K562 (cell line): Measurements from ENCODE around the gene CRYBG1. TPM values are rescaled to one million over a fixed set of nuclear protein-coding genes. Genes with fewer than 3 reads are reported as not detected.

ENCODE experiments used
- ATAC-seq: fragments of 200-7000 bp; cut with Tn5 transposase; 3 replicates; pipeline ENCODE4 v1.9.1; 2020; ENCODE audit warnings: moderate library complexity
- BruUV-seq: library from RNA; stranded (reverse); fragments of 400-500 nt; replicated peaks from 2 replicates; lab custom pipeline; 2021; lab: Mats Ljungman, UMichigan
- CTCF ChIA-PET: fragments of 300-600 bp; formaldehyde crosslinking; extraction: SDS; loops from one replicate; lab custom pipeline; 2021; ENCODE audit warnings: low intra/inter-chr PET ratio; lab: Yijun Ruan, JAX
- POLR2A ChIA-PET: fragments of 300-600, 350-650 bp; sonication (Branson Sonifier 250); formaldehyde crosslinking; extraction: SDS; loops from one replicate; lab custom pipeline; 2021; ENCODE audit warnings: antibody characterized with exemption, inconsistent platforms; lab: Yijun Ruan, JAX
- DNase-seq, 4 experiments: peaks; one replicate each; pipeline versions ENCODE4 v3.0.0 to v3.0.0-alpha.2; 2011 to 2018; ENCODE audit warnings: low spot score in 3 of 4, mixed read lengths in 3 of 4; ENCODE audit errors: extremely low read depth in 1 of 4
- FAIRE-seq: peaks from 2 replicates; lab custom pipeline; 2011; peaks lifted over from hg19 to GRCh38; lab: Jason Lieb, UNC
- H2AFZ ChIP-seq: 2 replicates; pipeline ENCODE4 v1.6.0; 2011; ENCODE audit warnings: low read depth, low read length, control low read depth, inconsistent platforms
- H3K27ac ChIP-seq: fragments of 200-600 bp; 3 replicates; pipeline ENCODE4 v1.8.0; 2011; ENCODE audit warnings: low read depth, mild to moderate bottlenecking, control low read depth, inconsistent platforms, low read length, moderate library complexity, mixed read lengths; ENCODE audit errors: extremely low read depth
- H3K27me3 ChIP-seq, 2 experiments: fragments of 300-600 bp in 1 of 2; 2 replicates in 1 of 2; 3 replicates in 1 of 2; pipeline versions ENCODE4 v1.6.0 to v1.8.0; 2011; ENCODE audit warnings: inconsistent platforms in 2 of 2, low read length in 2 of 2, mild to moderate bottlenecking in 1 of 2, mixed read lengths in 1 of 2, moderate library complexity in 1 of 2; ENCODE audit not compliant: control insufficient read depth in 2 of 2, insufficient read depth in 2 of 2
- H3K36me3 ChIP-seq: fragments of 300-600 bp; 3 replicates; pipeline ENCODE4 v1.8.0; 2011; ENCODE audit warnings: mild to moderate bottlenecking, low read length, inconsistent platforms; ENCODE audit not compliant: control insufficient read depth, insufficient read depth
- H3K4me1 ChIP-seq, 2 experiments: fragments of 200-600 bp in 1 of 2; replicated peaks in 1 of 2; 2 replicates in 1 of 2; 3 replicates in 1 of 2; pipeline versions ENCODE4 v1.5.1 to v1.8.0; 2011; ENCODE audit warnings: inconsistent platforms in 2 of 2, low read length in 2 of 2, mild to moderate bottlenecking in 1 of 2, mixed read lengths in 1 of 2, moderate library complexity in 1 of 2; ENCODE audit not compliant: control insufficient read depth in 2 of 2, insufficient read depth in 2 of 2
- H3K4me2 ChIP-seq: 2 replicates; pipeline ENCODE4 v1.6.1; 2011; ENCODE audit warnings: low read length, control low read depth, inconsistent platforms, mixed read lengths; ENCODE audit not compliant: insufficient read depth
- H3K4me3 ChIP-seq: fragments of 200-600 bp; sonication (generic), shearing (Covaris generic); 2 replicates; pipeline ENCODE4 v1.5.1; 2016; ENCODE audit warnings: control low read depth, inconsistent platforms
- H3K79me2 ChIP-seq: fragments of 200-600 bp; 3 replicates; pipeline ENCODE4 v1.8.0; 2011; ENCODE audit warnings: low read length, inconsistent platforms; ENCODE audit not compliant: control insufficient read depth, insufficient read depth
- H3K9ac ChIP-seq, 2 experiments: 2 replicates each; pipeline versions ENCODE4 v1.6.0 to v1.6.1; 2011; ENCODE audit warnings: low read depth in 2 of 2, low read length in 2 of 2, control low read depth in 1 of 2, inconsistent platforms in 1 of 2, mild to moderate bottlenecking in 1 of 2, mixed read lengths in 1 of 2; ENCODE audit not compliant: insufficient read depth in 1 of 2
- H3K9me1 ChIP-seq: one replicate; pipeline ENCODE4 v1.6.0; 2011; ENCODE audit warnings: inconsistent platforms, mild to moderate bottlenecking, low read length, moderate library complexity; ENCODE audit not compliant: control insufficient read depth, insufficient read depth
- H3K9me3 ChIP-seq: replicated peaks from 2 replicates; pipeline ENCODE4 v1.5.1; 2011; ENCODE audit warnings: low read depth, low read length, inconsistent platforms; ENCODE audit not compliant: control insufficient read depth, insufficient read depth
- H4K20me1 ChIP-seq: replicated peaks from 2 replicates; pipeline ENCODE4 v1.6.1; 2011; ENCODE audit warnings: low read length, inconsistent platforms, mixed read lengths; ENCODE audit not compliant: control insufficient read depth, insufficient read depth
- CBX5 ChIP-seq: IDR thresholded peaks from 2 replicates; pipeline ENCODE4 v1.6.1; 2014; ENCODE audit warnings: low read depth, borderline replicate concordance
- CCAR2 ChIP-seq: fragments of 200-400 bp; formaldehyde crosslinking; IDR thresholded peaks from 2 replicates; pipeline ENCODE4 v1.6.1; 2017; ENCODE audit warnings: mild to moderate bottlenecking, low read depth, low read length
- E2F8 ChIP-seq: fragments of 450-650 bp; IDR thresholded peaks from 2 replicates; pipeline ENCODE4 v1.7.1; 2018; ENCODE audit warnings: mild to moderate bottlenecking, low read depth; ENCODE audit not compliant: partially characterized antibody
- HDAC2 ChIP-seq: fragments of 450-650 bp; IDR thresholded peaks from 2 replicates; pipeline ENCODE4 v1.6.1; 2016; ENCODE audit warnings: mild to moderate bottlenecking
- ILK ChIP-seq: fragments of 450-650 bp; IDR thresholded peaks from 2 replicates; pipeline ENCODE4 v1.6.1; 2016; ENCODE audit warnings: missing genetic modification characterization, low read depth, mild to moderate bottlenecking, missing compliant biosample characterization, moderate library complexity, borderline replicate concordance
- KDM4B ChIP-seq, 2 experiments: fragments of 450-650 bp in 1 of 2; sonication (generic) in 1 of 2; IDR thresholded peaks; 2 replicates each; pipeline ENCODE4 v1.6.1; 2016 to 2017; ENCODE audit warnings: borderline replicate concordance in 2 of 2, antibody characterized with exemption in 1 of 2, low read depth in 1 of 2, mild to moderate bottlenecking in 1 of 2
- MIER1 ChIP-seq: fragments of 450-650 bp; IDR thresholded peaks from 2 replicates; pipeline ENCODE4 v1.6.1; 2016; ENCODE audit warnings: antibody characterized with exemption, mild to moderate bottlenecking, low read depth
- MLLT1 ChIP-seq, 2 experiments: fragments of 450-650 bp; IDR thresholded peaks; 2 replicates each; pipeline ENCODE4 v1.6.1; 2016
- NEUROD1 ChIP-seq: fragments of 150-350 bp; IDR thresholded peaks from 2 replicates; pipeline ENCODE4 v1.6.1; 2014; ENCODE audit warnings: borderline replicate concordance, low read length, low read depth; ENCODE audit not compliant: partially characterized antibody
- NFYB ChIP-seq: IDR thresholded peaks from 2 replicates; pipeline ENCODE4 v1.6.1; 2011; ENCODE audit warnings: mild to moderate bottlenecking, moderate library complexity; ENCODE audit not compliant: insufficient read length; ENCODE audit errors: extremely low read depth
- PHF20 ChIP-seq: fragments of 450-650 bp; IDR thresholded peaks from 2 replicates; pipeline ENCODE4 v1.6.1; 2018; ENCODE audit not compliant: partially characterized antibody
- in situ Hi-C: fragments of 300-500 bp; cut with MboI; formaldehyde crosslinking; loops from 4 replicates; pipeline ENCODE4 v1.15.0; 2018; ENCODE audit warnings: inconsistent platforms, mixed read lengths
- intact Hi-C: fragments of 100-400 bp; cut with micrococcal nuclease; formaldehyde crosslinking; loops from 2 replicates; pipeline ENCODE4 v1.14.2; 2022
- polyA plus RNA-seq, 8 experiments: library from polyadenylated mRNA; depleted of rRNA in 4 of 8; stranded (reverse) in 5 of 8; unstranded in 3 of 8; fragments of >200 nt; fragmentation: Nextera tagmentation in 2 of 8; fragmentation: Illumina TruSeq in 1 of 8; extraction: Ambion mirVana in 2 of 8; extraction: Trizol in 1 of 8; gene quantifications; 2 replicates each; pipeline versions ENCODE4 v1.2.1 to v1.2.3, GENCODE V29; 2011 to 2014; ENCODE audit warnings: inconsistent platforms in 1 of 8, missing spikeins in 1 of 8
- total RNA-seq, 7 experiments: library from RNA; depleted of rRNA in 6 of 7; stranded (reverse); fragments of >200 nt in 6 of 7; fragmentation: Illumina TruSeq in 2 of 7; extraction: Trizol in 2 of 7; gene quantifications; 2 replicates each; pipeline versions ENCODE4 v1.2.1 to v1.2.3, GENCODE V29; 2011 to 2021; ENCODE audit warnings: low replicate concordance in 1 of 7
- TF ChIP-seq, protein P1 (sequence below): sonication (generic); formaldehyde crosslinking; IDR thresholded peaks from 2 replicates; pipeline ENCODE4 v1.8.0; 2022; ENCODE audit warnings: mild to moderate bottlenecking, missing genetic modification reagents
- TF ChIP-seq, protein P2 (sequence below), 2 experiments: fragments of 250-450 bp in 1 of 2; fragments of 450-650 bp in 1 of 2; sonication (Bioruptor Pico) in 1 of 2; IDR thresholded peaks; 2 replicates each; pipeline versions ENCODE4 v1.6.1 to v1.8.0; 2016 to 2021; ENCODE audit warnings: mild to moderate bottlenecking in 2 of 2, moderate library complexity in 2 of 2, missing compliant biosample characterization in 1 of 2, missing genetic modification characterization in 1 of 2

The CRYBG1 gene
- total and polyA plus RNA-seq, 9 of the 15 experiments (the other 6 are each of a cell fraction or from before 2014, with no cell fraction given): 0.07 to 0.47 (median 0.11) TPM

- Histone ChIP-seq H3K4me1 (no peaks in the 10 kb centered on the region), H3K9me3 (no peaks in the 10 kb centered on the region), H3K36me3 (no peaks in the 10 kb centered on the region), H3K9me1 (no peaks in the 10 kb centered on the region), H3K9ac (no peak overlapping the region), H3K79me2 (no peaks in the 10 kb centered on the region), H2AFZ (no peak overlapping the region), H3K27me3 (peaks cover 3 to 19% of the 10 kb centered on the region in 2 experiments; a peak in 4 of 5 replicates), H3K4me2 (no peak overlapping the region), H3K4me3 (no peak overlapping the region), H4K20me1 (no peaks in the 10 kb centered on the region), H3K27ac (no peak overlapping the region)
- intact Hi-C loops: no loop called here
- in situ Hi-C loops: no loop called here
- DNase-seq: no peak
- ChIA-PET CTCF (no interaction called here), POLR2A (no interaction called here)
- no TSS peak for BruUV-seq
- ATAC-seq: no peak
- FAIRE-seq: no peak
- no peak for TF ChIP-seq KDM4B (IDR thresholded peaks at IDR 0.05; ENCODE audit: borderline replicate concordance in 2 of 2, low read depth in 1 of 2)
- no peak for TF ChIP-seq CCAR2
- no peak for TF ChIP-seq ILK (tag)
- no peak for TF ChIP-seq MIER1
- TF ChIP-seq MLLT1 (IDR thresholded peaks at IDR 0.05): no peak
- no peak for TF ChIP-seq NEUROD1
- TF ChIP-seq CBX5: no peak
- no peak for TF ChIP-seq HDAC2
- no peak for TF ChIP-seq E2F8
- TF ChIP-seq NFYB: no peak
- TF ChIP-seq, protein P1, sequence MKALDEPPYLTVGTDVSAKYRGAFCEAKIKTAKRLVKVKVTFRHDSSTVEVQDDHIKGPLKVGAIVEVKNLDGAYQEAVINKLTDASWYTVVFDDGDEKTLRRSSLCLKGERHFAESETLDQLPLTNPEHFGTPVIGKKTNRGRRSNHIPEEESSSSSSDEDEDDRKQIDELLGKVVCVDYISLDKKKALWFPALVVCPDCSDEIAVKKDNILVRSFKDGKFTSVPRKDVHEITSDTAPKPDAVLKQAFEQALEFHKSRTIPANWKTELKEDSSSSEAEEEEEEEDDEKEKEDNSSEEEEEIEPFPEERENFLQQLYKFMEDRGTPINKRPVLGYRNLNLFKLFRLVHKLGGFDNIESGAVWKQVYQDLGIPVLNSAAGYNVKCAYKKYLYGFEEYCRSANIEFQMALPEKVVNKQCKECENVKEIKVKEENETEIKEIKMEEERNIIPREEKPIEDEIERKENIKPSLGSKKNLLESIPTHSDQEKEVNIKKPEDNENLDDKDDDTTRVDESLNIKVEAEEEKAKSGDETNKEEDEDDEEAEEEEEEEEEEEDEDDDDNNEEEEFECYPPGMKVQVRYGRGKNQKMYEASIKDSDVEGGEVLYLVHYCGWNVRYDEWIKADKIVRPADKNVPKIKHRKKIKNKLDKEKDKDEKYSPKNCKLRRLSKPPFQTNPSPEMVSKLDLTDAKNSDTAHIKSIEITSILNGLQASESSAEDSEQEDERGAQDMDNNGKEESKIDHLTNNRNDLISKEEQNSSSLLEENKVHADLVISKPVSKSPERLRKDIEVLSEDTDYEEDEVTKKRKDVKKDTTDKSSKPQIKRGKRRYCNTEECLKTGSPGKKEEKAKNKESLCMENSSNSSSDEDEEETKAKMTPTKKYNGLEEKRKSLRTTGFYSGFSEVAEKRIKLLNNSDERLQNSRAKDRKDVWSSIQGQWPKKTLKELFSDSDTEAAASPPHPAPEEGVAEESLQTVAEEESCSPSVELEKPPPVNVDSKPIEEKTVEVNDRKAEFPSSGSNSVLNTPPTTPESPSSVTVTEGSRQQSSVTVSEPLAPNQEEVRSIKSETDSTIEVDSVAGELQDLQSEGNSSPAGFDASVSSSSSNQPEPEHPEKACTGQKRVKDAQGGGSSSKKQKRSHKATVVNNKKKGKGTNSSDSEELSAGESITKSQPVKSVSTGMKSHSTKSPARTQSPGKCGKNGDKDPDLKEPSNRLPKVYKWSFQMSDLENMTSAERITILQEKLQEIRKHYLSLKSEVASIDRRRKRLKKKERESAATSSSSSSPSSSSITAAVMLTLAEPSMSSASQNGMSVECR: no peak
- TF ChIP-seq PHF20: no peak
- TF ChIP-seq, protein P2, sequence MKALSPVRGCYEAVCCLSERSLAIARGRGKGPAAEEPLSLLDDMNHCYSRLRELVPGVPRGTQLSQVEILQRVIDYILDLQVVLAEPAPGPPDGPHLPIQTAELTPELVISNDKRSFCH (CRISPR knock-in tag; IDR thresholded peaks at IDR 0.05): no peak
- TF ChIP-seq, protein P2 (tag; IDR thresholded peaks at IDR 0.05): no peak
These were observed 52.5 kb downstream of the CRYBG1 start for GRCh38 chr6:106413016-106413415.
